Measurements from ENCODE around the gene GLRA2. TPM values are rescaled to one million over a fixed set of nuclear protein-coding genes. Genes with fewer than 3 reads are reported as not detected.

The GLRA2 gene
- total RNA-seq, 1 donor from 2014 or later, result not detected

DNA sequence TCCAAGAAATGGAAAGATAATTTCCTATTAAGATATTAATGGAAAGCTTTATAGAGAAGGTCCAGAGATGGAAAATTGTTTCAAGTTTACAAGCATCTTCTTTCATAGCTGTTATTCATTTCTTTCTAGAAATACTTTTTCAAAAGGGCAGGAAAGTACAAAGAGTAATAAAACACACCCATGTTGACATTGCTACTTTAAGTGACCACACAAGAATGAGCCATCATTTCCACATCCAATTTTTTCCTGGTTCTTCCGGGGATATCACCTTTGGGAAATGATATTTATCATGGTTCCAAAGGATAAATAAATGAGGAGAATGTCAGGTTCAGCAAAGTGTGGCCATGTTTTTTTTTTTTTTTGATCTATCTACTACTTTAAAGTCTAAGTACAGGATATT lies 4.5 kb downstream of the GLRA2 start:
- Histone ChIP-seq H3K27me3 (no peaks in the 10 kb centered on the region), H3K79me2 (ENCODE audit: low read depth) (no peaks in the 10 kb centered on the region), H3K4me2 (no peak overlapping the region), H2AFZ (replicated peaks) (no peak overlapping the region), H3K36me3 (no peaks in the 10 kb centered on the region), H3K27ac (no peak overlapping the region), H3K9ac (no peak overlapping the region), H3K9me3 (ENCODE audit: low read depth) (peaks cover 5% of the 10 kb centered on the region), H3F3A (ENCODE audit: low read depth) (no peaks in the 10 kb centered on the region), H3K4me1 (no peaks in the 10 kb centered on the region), H4K20me1 (ENCODE audit: low read depth) (no peaks in the 10 kb centered on the region), H3K4me3 (no peak overlapping the region)
- peaks cover 2% of the 10 kb centered on the region for H3K4me1 Mint-ChIP-seq
- TF ChIP-seq EZH2phosphoT487 (IDR thresholded peaks at IDR 0.05) (no peak), EZH2 (IDR thresholded peaks at IDR 0.05) (no peak)
- TF ChIP-seq, protein P1, sequence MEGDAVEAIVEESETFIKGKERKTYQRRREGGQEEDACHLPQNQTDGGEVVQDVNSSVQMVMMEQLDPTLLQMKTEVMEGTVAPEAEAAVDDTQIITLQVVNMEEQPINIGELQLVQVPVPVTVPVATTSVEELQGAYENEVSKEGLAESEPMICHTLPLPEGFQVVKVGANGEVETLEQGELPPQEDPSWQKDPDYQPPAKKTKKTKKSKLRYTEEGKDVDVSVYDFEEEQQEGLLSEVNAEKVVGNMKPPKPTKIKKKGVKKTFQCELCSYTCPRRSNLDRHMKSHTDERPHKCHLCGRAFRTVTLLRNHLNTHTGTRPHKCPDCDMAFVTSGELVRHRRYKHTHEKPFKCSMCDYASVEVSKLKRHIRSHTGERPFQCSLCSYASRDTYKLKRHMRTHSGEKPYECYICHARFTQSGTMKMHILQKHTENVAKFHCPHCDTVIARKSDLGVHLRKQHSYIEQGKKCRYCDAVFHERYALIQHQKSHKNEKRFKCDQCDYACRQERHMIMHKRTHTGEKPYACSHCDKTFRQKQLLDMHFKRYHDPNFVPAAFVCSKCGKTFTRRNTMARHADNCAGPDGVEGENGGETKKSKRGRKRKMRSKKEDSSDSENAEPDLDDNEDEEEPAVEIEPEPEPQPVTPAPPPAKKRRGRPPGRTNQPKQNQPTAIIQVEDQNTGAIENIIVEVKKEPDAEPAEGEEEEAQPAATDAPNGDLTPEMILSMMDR (IDR thresholded peaks at IDR 0.05), result no peak
- no peak overlapping the region for H3K4me3 Mint-ChIP-seq
- DNase-seq (ENCODE audit: low spot score), result no peak
- H3K9me3 Mint-ChIP-seq, result no peaks in the 10 kb centered on the region
- H3K36me3 Mint-ChIP-seq, result no peaks in the 10 kb centered on the region
- no peak overlapping the region for H3K27ac Mint-ChIP-seq
- H3K27me3 Mint-ChIP-seq (ENCODE audit: insufficient read depth, low read depth), result peaks cover 2% of the 10 kb centered on the region

DNA sequence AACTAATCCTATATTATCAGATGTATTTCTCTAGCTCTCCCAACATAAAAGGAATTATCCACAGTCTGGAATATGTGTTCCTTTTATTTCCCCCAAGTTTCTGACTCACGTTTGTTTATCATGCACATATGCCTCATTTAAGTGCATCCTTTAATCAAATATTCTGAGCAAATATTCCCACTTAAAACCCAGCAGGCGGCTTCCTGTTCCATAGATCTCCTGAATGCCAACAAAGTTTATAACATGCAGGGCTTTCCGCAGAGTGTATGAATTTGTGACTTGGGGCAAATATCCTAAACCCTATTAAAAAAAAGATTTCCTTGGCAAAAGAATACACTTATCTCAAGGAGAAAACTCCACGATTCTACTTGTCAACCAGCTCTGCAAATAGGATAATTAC lies 16.9 kb downstream of the GLRA2 start:
- H4K20me1 ChIP-seq (ENCODE audit: low read depth), result no peaks in the 10 kb centered on the region
- no peak overlapping the region for H2AFZ ChIP-seq (replicated peaks)
- no peak overlapping the region for H3K9ac ChIP-seq
- H3F3A ChIP-seq (ENCODE audit: low read depth), result no peaks in the 10 kb centered on the region
- H3K27me3 ChIP-seq, result no peaks in the 10 kb centered on the region
- TF ChIP-seq, protein P1 (IDR thresholded peaks at IDR 0.05), result no peak
- TF ChIP-seq EZH2phosphoT487 (IDR thresholded peaks at IDR 0.05), result no peak
- no peak for TF ChIP-seq EZH2 (IDR thresholded peaks at IDR 0.05)
- no peak overlapping the region for H3K4me3 ChIP-seq
- H3K27ac ChIP-seq, result no peak overlapping the region
- H3K9me3 ChIP-seq (ENCODE audit: low read depth), result no peaks in the 10 kb centered on the region
- Mint-ChIP-seq H3K9me3 (no peaks in the 10 kb centered on the region), H3K36me3 (no peaks in the 10 kb centered on the region), H3K4me3 (no peak overlapping the region), H3K4me1 (no peaks in the 10 kb centered on the region), H3K27me3 (ENCODE audit: insufficient read depth, low read depth) (no peaks in the 10 kb centered on the region), H3K27ac (no peak overlapping the region)
- H3K4me2 ChIP-seq, result no peak overlapping the region
- H3K36me3 ChIP-seq, result no peaks in the 10 kb centered on the region
- no peak for DNase-seq (ENCODE audit: low spot score)
- H3K4me1 ChIP-seq, result no peaks in the 10 kb centered on the region
- no peaks in the 10 kb centered on the region for H3K79me2 ChIP-seq (ENCODE audit: low read depth)

DNA sequence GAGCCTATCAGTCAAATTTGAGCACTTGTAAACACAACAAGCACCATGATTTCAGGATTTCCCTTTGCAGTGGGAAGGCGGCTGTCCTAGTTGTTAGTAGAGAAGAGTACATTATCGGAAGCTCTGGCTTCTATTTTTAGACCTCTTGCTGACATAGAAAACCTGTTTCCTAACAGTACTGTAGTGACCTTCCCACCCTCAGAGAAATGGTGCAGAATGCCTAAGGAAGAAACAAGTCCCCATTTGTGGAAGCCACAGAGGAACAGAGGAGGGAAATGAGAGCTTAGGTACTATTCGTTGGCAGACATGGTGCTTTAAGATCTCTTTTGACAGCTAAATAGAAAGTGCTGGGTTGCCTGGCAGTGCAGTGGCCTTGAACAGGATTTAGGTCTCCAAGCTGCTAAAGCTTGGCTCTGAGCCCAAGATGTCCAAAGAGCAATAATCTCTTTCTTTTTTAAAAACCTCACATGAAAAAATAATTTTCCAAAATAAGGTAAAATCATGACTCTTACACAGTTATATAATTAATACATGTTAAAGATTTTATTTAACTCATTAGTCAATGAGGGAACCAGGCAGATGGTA lies 24.9 kb downstream of the GLRA2 start:
- Histone ChIP-seq H3K27me3 (no peaks in the 10 kb centered on the region), H2AFZ (replicated peaks) (no peak overlapping the region), H3K4me3 (no peak overlapping the region), H3K36me3 (no peaks in the 10 kb centered on the region), H4K20me1 (ENCODE audit: low read depth) (no peaks in the 10 kb centered on the region), H3K79me2 (ENCODE audit: low read depth) (no peaks in the 10 kb centered on the region), H3K4me2 (no peak overlapping the region), H3K9ac (no peak overlapping the region), H3F3A (ENCODE audit: low read depth) (no peaks in the 10 kb centered on the region), H3K9me3 (ENCODE audit: low read depth) (peaks cover 3% of the 10 kb centered on the region), H3K4me1 (no peaks in the 10 kb centered on the region), H3K27ac (no peak overlapping the region)
- Mint-ChIP-seq H3K4me1 (no peaks in the 10 kb centered on the region), H3K36me3 (no peaks in the 10 kb centered on the region), H3K9me3 (no peaks in the 10 kb centered on the region), H3K27ac (no peak overlapping the region), H3K4me3 (no peak overlapping the region), H3K27me3 (ENCODE audit: insufficient read depth, low read depth) (no peaks in the 10 kb centered on the region)
- no peak for TF ChIP-seq EZH2 (IDR thresholded peaks at IDR 0.05)
- DNase-seq (ENCODE audit: low spot score), result no peak

DNA sequence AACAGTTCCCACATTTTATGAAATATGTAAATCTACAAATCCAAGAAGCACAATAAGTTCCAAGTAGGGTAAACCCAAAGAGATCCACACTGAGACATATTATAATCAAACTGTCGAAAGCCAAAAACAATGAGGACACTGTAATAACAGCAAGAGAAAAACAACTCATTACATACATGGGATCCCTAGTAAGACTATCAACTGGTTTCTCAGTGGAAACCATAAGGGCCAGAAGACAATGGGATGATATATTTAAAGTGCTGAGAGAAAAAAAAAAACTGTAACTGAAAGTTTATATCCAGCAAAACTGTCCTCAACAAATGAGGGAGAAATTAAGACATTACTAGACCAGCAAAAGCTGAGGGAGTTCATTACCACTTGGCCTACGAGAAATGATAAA lies 34.7 kb downstream of the GLRA2 start:
- TF ChIP-seq, protein P1 (IDR thresholded peaks at IDR 0.05), result no peak
- TF ChIP-seq EZH2phosphoT487 (IDR thresholded peaks at IDR 0.05) (no peak), EZH2 (IDR thresholded peaks at IDR 0.05) (no peak)
- H3K4me2 ChIP-seq, result no peak overlapping the region

More for the DNA sequence above, 34.7 kb downstream of the GLRA2 start:
- H3K9ac ChIP-seq, result no peak overlapping the region
- Mint-ChIP-seq H3K27me3 (ENCODE audit: insufficient read depth, low read depth) (no peaks in the 10 kb centered on the region), H3K9me3 (peaks cover 5% of the 10 kb centered on the region), H3K4me1 (no peaks in the 10 kb centered on the region), H3K36me3 (no peaks in the 10 kb centered on the region), H3K27ac (no peak overlapping the region), H3K4me3 (no peak overlapping the region)
- no peak overlapping the region for H3K27ac ChIP-seq
- H3K27me3 ChIP-seq, result no peaks in the 10 kb centered on the region
- no peak for DNase-seq (ENCODE audit: low spot score)
- H3K9me3 ChIP-seq (ENCODE audit: low read depth), result peaks cover 11% of the 10 kb centered on the region
- H4K20me1 ChIP-seq (ENCODE audit: low read depth), result no peaks in the 10 kb centered on the region
- H3K79me2 ChIP-seq (ENCODE audit: low read depth), result no peaks in the 10 kb centered on the region
- no peak overlapping the region for H3K4me3 ChIP-seq
- H3F3A ChIP-seq (ENCODE audit: low read depth), result no peaks in the 10 kb centered on the region
- H3K36me3 ChIP-seq, result no peaks in the 10 kb centered on the region
- no peaks in the 10 kb centered on the region for H3K4me1 ChIP-seq
- no peak overlapping the region for H2AFZ ChIP-seq (replicated peaks)

All from neural progenitor cell (in vitro differentiated cells).